ENCODE data around the gene EHD4.

- no peak for TF ChIP-seq CTCF (IDR thresholded peaks at IDR 0.05)
- no peak for TF ChIP-seq POLR2A (IDR thresholded peaks at IDR 0.05)
- TF ChIP-seq POLR2AphosphoS5 (IDR thresholded peaks at IDR 0.05): no peak
Observed at GRCh38 chr15:41984622-41985021, 12.3 kb upstream of the EHD4 start.
